Mucosa of descending colon (tissue), 3 donors: ENCODE measurements around the gene TFCP2L1. TPM values are rescaled to one million over a fixed set of nuclear protein-coding genes. Genes with fewer than 3 reads are reported as not detected.

ENCODE experiments used
- ATAC-seq: fragments of 200-7000 bp; cut with Tn5 transposase; one replicate; pipeline ENCODE4 v1.9.1; 2020; ENCODE audit warnings: mild to moderate bottlenecking, moderate library complexity
- DNase-seq, 3 donors: peaks; one replicate each; pipeline ENCODE4 v3.0.0-alpha.2; 2020
- H3K36me3 ChIP-seq: fragments of 200-600 bp; one replicate; pipeline ENCODE4 v1.8.0; 2021; ENCODE audit warnings: low read depth, mild to moderate bottlenecking
- H3K4me1 ChIP-seq: fragments of 200-600 bp; one replicate; pipeline ENCODE4 v1.8.0; 2021; ENCODE audit warnings: low read depth, mild to moderate bottlenecking
- H3K4me3 ChIP-seq: fragments of 200-600 bp; one replicate; pipeline ENCODE4 v1.8.0; 2021; ENCODE audit warnings: mild to moderate bottlenecking
- H3K9me3 ChIP-seq: fragments of 200-600 bp; one replicate; pipeline ENCODE4 v1.8.0; 2021; ENCODE audit warnings: mild to moderate bottlenecking
- intact Hi-C, 2 donors: fragments of 100-400 bp; cut with DNase I in 1 of 2; cut with micrococcal nuclease in 1 of 2; formaldehyde crosslinking; loops; one replicate each; pipeline versions ENCODE4 v1.11.0 to v1.11.1; 2022; cut with DNase I, micrococcal nuclease
- total RNA-seq, 3 donors: library from RNA; stranded (reverse); fragmentation: NEBNext Ultra II Directional in 2 of 3; extraction: Animal tissue kit (Norgen Biotek cat#: 25700) in 2 of 3; gene quantifications; one replicate each; pipeline versions ENCODE4 v1.2.1 to v1.2.4, GENCODE V29; 2021 to 2023
- TF ChIP-seq, protein P1 (sequence below): fragments of 200-600 bp; IDR thresholded peaks from one replicate; pipeline ENCODE4 v1.8.0; 2022; ENCODE audit warnings: antibody characterized with exemption, mild to moderate bottlenecking
- donor health status: DM: no; HTN: no; CAD: no; lungs with moderate emphysema.
- donor health status: DM: no; HTN: no; CAD: no.
- donor health status: DM: no; HTN: yes; CAD: no.

Gene TFCP2L1
- total RNA-seq, 3 donors from 2014 or later = 46.9 to 111 (median 107) TPM

GRCh38 chr2:121236101-121236640 is 48.8 kb downstream of the TFCP2L1 start:
- H3K4me3 ChIP-seq = no peak overlapping the region
- H3K4me1 ChIP-seq = no peaks in the 10 kb centered on the region
- intact Hi-C loops = no loop called here
- DNase-seq (peak in 1 of 3 donors; percentile 9), ATAC-seq (no peak)
- TF ChIP-seq, protein P1, sequence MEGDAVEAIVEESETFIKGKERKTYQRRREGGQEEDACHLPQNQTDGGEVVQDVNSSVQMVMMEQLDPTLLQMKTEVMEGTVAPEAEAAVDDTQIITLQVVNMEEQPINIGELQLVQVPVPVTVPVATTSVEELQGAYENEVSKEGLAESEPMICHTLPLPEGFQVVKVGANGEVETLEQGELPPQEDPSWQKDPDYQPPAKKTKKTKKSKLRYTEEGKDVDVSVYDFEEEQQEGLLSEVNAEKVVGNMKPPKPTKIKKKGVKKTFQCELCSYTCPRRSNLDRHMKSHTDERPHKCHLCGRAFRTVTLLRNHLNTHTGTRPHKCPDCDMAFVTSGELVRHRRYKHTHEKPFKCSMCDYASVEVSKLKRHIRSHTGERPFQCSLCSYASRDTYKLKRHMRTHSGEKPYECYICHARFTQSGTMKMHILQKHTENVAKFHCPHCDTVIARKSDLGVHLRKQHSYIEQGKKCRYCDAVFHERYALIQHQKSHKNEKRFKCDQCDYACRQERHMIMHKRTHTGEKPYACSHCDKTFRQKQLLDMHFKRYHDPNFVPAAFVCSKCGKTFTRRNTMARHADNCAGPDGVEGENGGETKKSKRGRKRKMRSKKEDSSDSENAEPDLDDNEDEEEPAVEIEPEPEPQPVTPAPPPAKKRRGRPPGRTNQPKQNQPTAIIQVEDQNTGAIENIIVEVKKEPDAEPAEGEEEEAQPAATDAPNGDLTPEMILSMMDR = no peak
- no peaks in the 10 kb centered on the region for H3K9me3 ChIP-seq
- peaks cover 12% of the 10 kb centered on the region for H3K36me3 ChIP-seq

- H3K4me1 ChIP-seq = no peaks in the 10 kb centered on the region
- H3K36me3 ChIP-seq = peaks cover 12% of the 10 kb centered on the region
- TF ChIP-seq, protein P1 = no peak
- H3K9me3 ChIP-seq = no peaks in the 10 kb centered on the region
- DNase-seq = peak in 1 of 3 donors; percentile 4
- H3K4me3 ChIP-seq = no peak overlapping the region
- no peak for ATAC-seq
- intact Hi-C loops = no loop called here
Observed at GRCh38 chr2:121235542-121235941, 49.5 kb downstream of the TFCP2L1 start.

GRCh38 chr2:121234791-121235190 is 50.2 kb downstream of the TFCP2L1 start:
- Histone ChIP-seq H3K4me1 (no peaks in the 10 kb centered on the region), H3K36me3 (peaks cover 12% of the 10 kb centered on the region), H3K9me3 (no peaks in the 10 kb centered on the region), H3K4me3 (no peak overlapping the region)
- DNase-seq (no peak), ATAC-seq (no peak)
- intact Hi-C loops = no loop called here
- TF ChIP-seq, protein P1 = no peak

GRCh38 chr2:121234144-121234543 is 50.9 kb downstream of the TFCP2L1 start:
- Histone ChIP-seq H3K4me3 (no peak overlapping the region), H3K36me3 (peaks cover 12% of the 10 kb centered on the region), H3K9me3 (no peaks in the 10 kb centered on the region), H3K4me1 (no peaks in the 10 kb centered on the region)
- TF ChIP-seq, protein P1 = no peak
- intact Hi-C loops = no loop called here
- DNase-seq (no peak), ATAC-seq (no peak)

GRCh38 chr2:121233486-121234110 is 51.4 kb downstream of the TFCP2L1 start:
- DNase-seq = peak in 1 of 3 donors; percentile 21
- Histone ChIP-seq H3K9me3 (no peaks in the 10 kb centered on the region), H3K36me3 (peaks cover 8% of the 10 kb centered on the region), H3K4me1 (no peaks in the 10 kb centered on the region), H3K4me3 (no peak overlapping the region)
- intact Hi-C loops = no loop called here
- TF ChIP-seq, protein P1 = no peak
- ATAC-seq = no peak
